IMR-90 (cell line): ENCODE results near the gene SOCS4.

Source experiments
- BHLHE40 ChIP-seq: fragments of 150-350 bp; IDR thresholded peaks from 2 replicates; pipeline ENCODE4 v1.6.1; 2016; ENCODE audit warnings: mild to moderate bottlenecking, low read depth, low read length
- POLR2A ChIP-seq: IDR thresholded peaks from 2 replicates; pipeline ENCODE4 v1.6.1; 2012; ENCODE audit warnings: mild to moderate bottlenecking, low read depth, low read length
- TF ChIP-seq, protein P1 (sequence below): conservative IDR thresholded peaks from 2 replicates; pipeline ENCODE4 v1.5.1; 2012; ENCODE audit warnings: mild to moderate bottlenecking, low read depth, low read length, improper control_type of control experiment

DNA sequence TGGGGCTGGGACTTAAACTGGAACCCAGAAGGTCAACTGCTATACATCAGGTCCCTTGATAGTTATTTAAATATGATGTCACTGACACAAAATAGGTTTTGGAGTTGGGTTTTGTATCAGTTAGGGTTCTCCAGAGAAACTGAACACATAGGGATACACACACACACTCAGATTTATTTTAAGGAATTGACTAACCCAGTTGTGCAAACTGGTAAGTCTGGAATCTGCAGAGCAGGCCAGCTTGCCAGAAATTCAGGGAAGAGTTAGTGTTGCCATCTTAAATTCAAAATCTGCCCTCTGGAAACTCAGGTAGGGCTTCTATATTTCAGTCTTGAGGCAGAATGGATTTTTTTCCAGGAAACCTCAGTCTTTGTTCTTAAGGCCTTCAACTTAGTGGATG lies 61.3 kb downstream of the SOCS4 start:
- TF ChIP-seq, protein P1, sequence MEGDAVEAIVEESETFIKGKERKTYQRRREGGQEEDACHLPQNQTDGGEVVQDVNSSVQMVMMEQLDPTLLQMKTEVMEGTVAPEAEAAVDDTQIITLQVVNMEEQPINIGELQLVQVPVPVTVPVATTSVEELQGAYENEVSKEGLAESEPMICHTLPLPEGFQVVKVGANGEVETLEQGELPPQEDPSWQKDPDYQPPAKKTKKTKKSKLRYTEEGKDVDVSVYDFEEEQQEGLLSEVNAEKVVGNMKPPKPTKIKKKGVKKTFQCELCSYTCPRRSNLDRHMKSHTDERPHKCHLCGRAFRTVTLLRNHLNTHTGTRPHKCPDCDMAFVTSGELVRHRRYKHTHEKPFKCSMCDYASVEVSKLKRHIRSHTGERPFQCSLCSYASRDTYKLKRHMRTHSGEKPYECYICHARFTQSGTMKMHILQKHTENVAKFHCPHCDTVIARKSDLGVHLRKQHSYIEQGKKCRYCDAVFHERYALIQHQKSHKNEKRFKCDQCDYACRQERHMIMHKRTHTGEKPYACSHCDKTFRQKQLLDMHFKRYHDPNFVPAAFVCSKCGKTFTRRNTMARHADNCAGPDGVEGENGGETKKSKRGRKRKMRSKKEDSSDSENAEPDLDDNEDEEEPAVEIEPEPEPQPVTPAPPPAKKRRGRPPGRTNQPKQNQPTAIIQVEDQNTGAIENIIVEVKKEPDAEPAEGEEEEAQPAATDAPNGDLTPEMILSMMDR = no peak
- TF ChIP-seq BHLHE40 (no peak), POLR2A (no peak)
